ENCODE data around the gene C4A. TPM values are rescaled to one million over a fixed set of nuclear protein-coding genes. Genes with fewer than 3 reads are reported as not detected.

Gene C4A
- total and polyA plus RNA-seq, 2 of the 13 experiments (the other 11 are each of a cell fraction or from before 2014, with no cell fraction given) = 165 to 478 TPM

- TF ChIP-seq IKZF5 (CRISPR knock-in tag; IDR thresholded peaks at IDR 0.05) (peak; percentile 85), REST (IDR thresholded peaks at IDR 0.05; ENCODE audit: borderline replicate concordance in 1 of 2, low read depth in 1 of 2, low read length in 2 of 2) (no peak), ZNF460 (CRISPR knock-in tag; IDR thresholded peaks at IDR 0.05; ENCODE audit: borderline replicate concordance) (peak; percentile 43; the same call in 1 of the 2 replicates), ZNF775 (CRISPR knock-in tag; IDR thresholded peaks at IDR 0.05; ENCODE audit: borderline replicate concordance) (no peak), ZNF484 (CRISPR knock-in tag; IDR thresholded peaks at IDR 0.05; ENCODE audit: borderline replicate concordance, low read depth) (no peak), RFXAP (CRISPR knock-in tag; IDR thresholded peaks at IDR 0.05; ENCODE audit: borderline replicate concordance) (peak; percentile 59; the same call in 1 of the 2 replicates), ZMAT3 (CRISPR knock-in tag; conservative IDR thresholded peaks at IDR 0.05) (peak; percentile 85; the same call in 1 of the 2 replicates), HNF4A (CRISPR knock-in tag; IDR thresholded peaks at IDR 0.05) (peak; percentile 98), TCF12 (IDR thresholded peaks at IDR 0.05) (no peak), TCF12 (CRISPR knock-in tag; IDR thresholded peaks at IDR 0.05) (0 out of 2 replicates have a peak, but pooled peaks have one; percentile 40), MATR3 (CRISPR knock-in tag; IDR thresholded peaks at IDR 0.05) (no peak; the same call in 1 of the 2 replicates), ZNF678 (CRISPR knock-in tag; IDR thresholded peaks at IDR 0.05) (no peak), ZNF142 (CRISPR knock-in tag; IDR thresholded peaks at IDR 0.05) (peak; percentile 72; the same call in 1 of the 2 replicates), POLR2A (IDR thresholded peaks at IDR 0.05; ENCODE audit: insufficient read depth in 1 of 2, low read depth in 2 of 2, low read length in 2 of 2) (peak; percentile 69 to 70), FOXO1 (CRISPR knock-in tag; IDR thresholded peaks at IDR 0.05) (0 out of 2 replicates have a peak, but pooled peaks have one; percentile 35), ZNF501 (CRISPR knock-in tag; IDR thresholded peaks at IDR 0.05) (peak; percentile 55)
These were observed 66.3 kb downstream of the C4A start (continued) for GRCh38 chr6:32047855-32048766.

Measured in HepG2 (cell line).